DOHH2 (cell line): ENCODE results near the gene KIF25.

Source experiments
- EZH2phosphoT487 ChIP-seq: fragments of 200-600 bp; sonication (generic); IDR thresholded peaks from 2 replicates; pipeline ENCODE4 v1.6.1; 2017; ENCODE audit warnings: borderline replicate concordance, mild to moderate bottlenecking, antibody characterized with exemption, low read length, moderate library complexity, mixed read lengths
- TF ChIP-seq, protein P1 (sequence below): fragments of 200-600 bp; sonication (generic); IDR thresholded peaks from one replicate; pipeline ENCODE4 v1.5.1; 2014; ENCODE audit warnings: antibody characterized with exemption, mild to moderate bottlenecking, low read depth, low read length; ENCODE audit not compliant: poor library complexity, severe bottlenecking

DNA sequence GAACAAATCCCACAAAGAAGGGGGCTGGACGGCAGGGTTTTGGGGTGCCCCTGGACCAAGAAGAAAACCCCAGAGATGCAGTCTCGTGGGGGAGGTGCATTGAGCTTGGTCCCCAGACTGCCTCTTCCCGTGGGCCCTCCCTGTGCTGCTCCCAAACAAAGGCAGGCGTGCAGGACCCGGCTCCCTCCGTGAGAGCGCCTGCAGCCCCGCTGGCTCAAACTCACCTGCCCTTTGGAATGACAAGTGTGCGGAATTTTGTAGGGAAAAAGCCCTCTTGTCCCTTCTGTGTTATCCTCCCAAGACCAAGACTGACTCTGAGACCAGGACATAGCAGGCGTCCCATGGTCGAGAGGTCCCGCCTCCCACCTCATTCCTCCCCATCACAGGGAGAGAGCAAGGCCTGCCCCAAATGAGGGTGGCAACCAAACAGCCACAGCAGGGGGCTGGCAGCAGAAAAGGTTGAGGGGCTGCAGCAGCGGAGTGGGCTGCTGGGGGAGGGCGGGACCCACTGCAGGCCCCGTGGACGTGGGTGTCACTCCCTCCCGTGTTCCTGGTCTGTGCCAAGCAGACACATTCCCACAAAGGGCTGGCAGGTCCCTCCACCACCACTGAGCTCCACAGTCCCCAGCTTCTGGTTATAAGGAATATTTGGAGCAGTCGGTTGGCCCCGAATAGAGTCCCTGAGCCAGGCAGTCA is 87.1 kb downstream of the KIF25 start:
- TF ChIP-seq, protein P1, sequence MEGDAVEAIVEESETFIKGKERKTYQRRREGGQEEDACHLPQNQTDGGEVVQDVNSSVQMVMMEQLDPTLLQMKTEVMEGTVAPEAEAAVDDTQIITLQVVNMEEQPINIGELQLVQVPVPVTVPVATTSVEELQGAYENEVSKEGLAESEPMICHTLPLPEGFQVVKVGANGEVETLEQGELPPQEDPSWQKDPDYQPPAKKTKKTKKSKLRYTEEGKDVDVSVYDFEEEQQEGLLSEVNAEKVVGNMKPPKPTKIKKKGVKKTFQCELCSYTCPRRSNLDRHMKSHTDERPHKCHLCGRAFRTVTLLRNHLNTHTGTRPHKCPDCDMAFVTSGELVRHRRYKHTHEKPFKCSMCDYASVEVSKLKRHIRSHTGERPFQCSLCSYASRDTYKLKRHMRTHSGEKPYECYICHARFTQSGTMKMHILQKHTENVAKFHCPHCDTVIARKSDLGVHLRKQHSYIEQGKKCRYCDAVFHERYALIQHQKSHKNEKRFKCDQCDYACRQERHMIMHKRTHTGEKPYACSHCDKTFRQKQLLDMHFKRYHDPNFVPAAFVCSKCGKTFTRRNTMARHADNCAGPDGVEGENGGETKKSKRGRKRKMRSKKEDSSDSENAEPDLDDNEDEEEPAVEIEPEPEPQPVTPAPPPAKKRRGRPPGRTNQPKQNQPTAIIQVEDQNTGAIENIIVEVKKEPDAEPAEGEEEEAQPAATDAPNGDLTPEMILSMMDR, result no peak
- TF ChIP-seq EZH2phosphoT487, result no peak
